GDM1 (cell line): ENCODE measurements around the gene C4BPA.

ENCODE experiments used
- DNase-seq: peaks from one replicate; lab custom pipeline; 2025; lab: John Stamatoyannopoulos, UW

Gene C4BPA

DNA sequence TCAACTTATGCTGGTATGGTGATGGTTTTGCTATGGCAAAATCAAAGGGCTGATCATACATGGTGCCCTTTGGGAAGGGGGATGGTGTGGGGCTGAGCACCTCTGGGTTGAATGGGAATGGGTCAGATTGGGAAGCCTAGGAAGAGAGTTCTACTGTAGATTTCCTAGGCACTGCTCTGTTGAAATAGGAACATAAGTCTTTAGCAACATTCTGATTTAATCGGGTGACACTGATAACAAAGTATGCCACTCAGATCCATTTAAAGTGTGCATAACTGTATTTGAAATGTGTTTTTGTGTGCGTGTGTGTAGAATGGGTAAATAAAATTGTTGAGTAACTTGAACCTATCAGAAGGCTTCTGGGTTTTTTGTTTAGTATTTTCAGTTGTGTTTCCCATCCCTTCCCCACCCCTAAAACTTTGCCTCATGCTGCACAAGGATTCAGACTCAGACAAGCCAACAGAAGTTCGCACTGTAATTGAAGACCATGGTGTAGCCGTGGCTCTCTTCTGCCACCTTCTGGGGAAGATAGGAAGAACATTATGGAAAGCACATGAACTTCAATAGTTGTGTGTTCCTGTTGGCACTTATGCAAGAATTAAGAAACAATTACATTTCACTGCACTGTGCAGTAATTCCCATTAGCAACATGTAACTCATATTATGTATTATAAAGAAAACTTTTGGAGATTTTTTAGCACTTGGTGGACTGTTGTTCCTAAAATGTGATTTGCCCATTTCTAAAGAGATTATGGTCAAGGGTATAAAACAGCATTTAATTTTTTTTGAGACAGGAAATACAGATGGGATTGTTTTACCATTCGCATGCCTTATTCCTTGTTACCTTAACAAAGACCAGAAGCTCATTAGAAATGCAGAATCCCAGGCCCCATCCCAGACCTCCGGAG, 26.3 kb upstream of the C4BPA start:
- peak; percentile 69 for DNase-seq

DNA sequence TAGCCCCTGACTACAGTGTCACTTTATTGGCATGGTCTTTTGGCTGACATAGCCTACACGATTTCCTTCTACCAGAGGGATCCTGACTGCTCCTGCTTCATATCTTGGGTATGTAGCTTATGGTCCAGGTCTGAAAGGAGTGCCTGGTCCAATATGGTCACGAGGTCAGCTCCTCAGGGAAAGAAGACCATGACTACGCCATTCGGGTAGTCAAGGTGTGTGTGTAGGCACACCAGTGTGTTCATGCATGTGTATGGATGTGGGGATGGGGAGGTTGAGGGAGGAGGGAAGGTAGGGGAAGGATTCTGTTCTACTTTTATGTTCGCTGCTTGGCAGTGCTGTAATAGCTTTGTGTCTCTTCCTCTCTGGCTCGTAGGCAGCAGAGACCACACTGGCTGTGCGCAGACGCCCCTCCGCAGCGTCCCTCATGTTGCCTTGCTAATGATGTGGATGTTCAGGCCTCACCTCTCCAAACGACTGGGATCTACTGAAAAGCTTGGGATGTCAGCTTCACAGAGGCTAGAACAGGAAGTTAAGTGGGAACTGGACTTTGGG, 25.4 kb upstream of the C4BPA start:
- no peak for DNase-seq

DNA sequence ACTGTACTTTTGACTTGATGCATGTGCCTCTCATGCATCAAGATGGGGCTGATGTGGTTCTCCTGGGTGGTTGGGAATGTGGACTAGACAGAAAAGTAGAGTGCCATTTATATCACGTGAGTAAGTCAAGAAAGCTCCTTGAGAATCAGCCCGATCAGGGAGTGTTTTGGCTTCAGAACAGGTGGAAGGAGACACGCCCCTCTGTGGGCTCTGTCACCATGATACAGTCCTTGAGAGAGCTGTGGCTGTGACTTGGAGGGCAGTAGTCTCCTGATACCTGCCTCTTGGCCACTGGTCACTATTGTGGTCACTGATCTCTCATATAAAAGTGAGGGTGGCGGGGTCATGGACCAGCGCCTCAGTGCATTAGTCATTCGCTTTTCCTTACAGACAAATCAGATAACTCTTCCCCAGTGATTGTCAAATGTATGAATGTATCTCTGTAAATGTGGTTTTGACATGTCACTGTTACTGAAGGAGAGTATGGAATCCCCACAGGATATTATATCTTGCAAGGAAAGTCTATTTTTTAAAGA, 24.3 kb upstream of the C4BPA start:
- no peak for DNase-seq

DNA sequence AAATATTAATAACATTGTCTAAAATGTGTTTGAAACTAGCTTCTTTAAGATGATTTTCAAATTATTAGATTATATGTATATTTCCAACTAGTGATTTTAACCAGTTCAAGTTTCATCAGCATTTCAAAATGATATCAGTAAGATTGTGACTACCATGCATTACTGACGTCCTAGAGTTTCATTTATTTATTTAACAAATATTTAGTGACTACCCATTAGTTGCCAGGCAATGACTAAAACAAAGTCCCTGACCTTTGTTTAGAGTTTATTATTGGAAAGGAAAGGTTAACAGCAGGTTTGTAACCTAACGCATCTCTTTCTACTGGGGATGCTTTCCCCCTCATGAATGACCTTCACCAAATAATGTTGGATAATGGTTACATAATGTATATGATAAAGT, 22.9 kb upstream of the C4BPA start:
- DNase-seq = no peak

DNA sequence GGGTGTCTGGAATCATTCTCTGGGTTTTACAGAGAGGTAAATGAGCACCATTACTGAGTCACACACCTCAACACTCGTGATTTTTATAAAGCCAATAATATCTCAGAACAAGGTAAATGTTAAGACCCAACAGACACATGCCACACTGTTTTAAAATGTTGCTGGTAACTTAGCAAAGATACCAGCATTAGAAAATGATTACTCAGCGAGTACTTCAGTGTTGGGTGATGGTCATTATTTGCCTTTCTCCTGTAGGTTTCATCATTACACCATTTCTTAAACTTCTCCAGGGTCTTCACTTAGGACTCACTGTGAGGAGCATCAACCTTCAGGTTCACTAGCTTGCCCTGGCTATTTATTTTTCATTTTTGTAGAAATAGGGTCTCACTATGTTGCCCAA, 22.2 kb upstream of the C4BPA start:
- DNase-seq = no peak

DNA sequence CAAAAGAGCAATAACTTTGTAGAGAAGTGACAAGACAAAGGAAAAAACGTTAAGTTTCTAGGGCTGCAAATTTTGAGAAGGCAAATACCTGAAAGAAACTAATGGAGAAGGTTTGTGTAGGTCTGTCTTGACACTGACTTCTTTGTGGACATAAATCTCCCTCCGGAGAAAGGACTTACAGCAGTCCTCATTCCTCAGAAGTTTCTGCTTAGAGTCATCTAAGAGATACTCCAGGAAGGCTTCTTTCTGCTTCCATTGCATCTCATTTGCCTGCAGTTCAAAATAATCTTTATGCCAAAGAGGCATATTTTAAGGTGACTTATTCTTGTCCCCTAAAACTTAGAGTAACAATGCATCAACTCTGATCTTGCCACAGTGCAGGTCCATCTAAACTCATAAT, 19.8 kb upstream of the C4BPA start:
- no peak for DNase-seq

DNA sequence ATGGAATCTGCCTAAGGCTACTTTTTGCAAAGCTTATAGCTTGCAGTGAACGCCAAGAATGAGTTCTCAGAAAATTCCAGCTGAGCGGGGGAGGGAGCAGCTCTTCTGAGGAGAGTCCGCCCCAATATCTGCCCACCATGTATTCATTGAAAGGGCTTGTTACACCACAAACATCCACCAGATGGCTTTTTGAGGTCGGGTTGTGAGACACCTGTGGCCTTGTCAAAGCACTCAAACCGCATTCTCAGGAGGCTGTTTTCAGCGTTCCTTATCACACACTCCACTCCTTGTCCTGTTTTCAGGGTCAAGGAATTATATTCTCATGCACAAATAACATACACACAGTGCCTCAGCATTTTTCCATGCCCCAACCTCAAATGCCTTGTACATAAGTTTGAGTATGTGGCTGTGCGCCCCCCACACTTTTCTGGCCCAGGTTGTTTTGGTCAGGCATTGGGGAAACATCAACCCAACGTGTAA, 19.3 kb upstream of the C4BPA start:
- peak; percentile 34 for DNase-seq

DNA sequence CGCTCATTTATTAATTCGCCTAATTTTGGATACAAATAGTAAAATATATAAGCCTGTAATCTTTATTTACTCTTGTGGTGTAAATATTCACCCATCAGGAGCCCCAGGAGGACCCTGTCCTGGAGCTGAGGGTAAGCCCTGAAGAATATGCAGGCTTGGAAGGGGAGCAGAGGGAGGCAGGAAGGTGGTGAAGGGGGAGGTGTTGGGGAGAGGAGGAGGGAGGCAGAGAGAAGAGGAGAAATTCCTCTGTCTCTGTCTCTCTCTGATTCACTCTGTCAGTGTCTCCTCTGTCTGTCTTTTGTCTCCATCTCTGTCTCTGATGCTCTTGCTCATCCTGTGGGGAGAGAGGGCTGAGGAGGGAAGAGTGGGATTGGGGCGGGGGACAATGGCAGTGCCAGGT, 18.1 kb upstream of the C4BPA start:
- no peak for DNase-seq

DNA sequence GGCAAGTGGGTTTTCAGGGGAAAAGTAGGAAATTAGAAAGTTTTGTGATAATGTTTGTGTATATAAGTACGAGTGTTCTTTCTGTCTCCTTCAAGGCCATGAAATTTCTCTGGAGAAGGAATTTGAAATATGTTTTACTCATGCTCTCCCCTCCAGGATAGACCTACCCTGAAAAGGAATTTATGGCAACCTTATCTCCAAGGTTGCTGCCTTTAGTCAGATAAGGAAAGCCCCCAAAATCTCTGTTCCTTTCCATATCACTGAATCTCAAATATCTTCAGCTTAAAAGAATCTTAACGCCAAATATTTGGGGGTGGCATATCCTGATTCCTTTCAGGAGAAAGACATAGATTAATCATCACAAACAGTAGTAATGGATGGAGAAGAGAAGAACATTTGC, 15.9 kb upstream of the C4BPA start:
- DNase-seq = no peak

DNA sequence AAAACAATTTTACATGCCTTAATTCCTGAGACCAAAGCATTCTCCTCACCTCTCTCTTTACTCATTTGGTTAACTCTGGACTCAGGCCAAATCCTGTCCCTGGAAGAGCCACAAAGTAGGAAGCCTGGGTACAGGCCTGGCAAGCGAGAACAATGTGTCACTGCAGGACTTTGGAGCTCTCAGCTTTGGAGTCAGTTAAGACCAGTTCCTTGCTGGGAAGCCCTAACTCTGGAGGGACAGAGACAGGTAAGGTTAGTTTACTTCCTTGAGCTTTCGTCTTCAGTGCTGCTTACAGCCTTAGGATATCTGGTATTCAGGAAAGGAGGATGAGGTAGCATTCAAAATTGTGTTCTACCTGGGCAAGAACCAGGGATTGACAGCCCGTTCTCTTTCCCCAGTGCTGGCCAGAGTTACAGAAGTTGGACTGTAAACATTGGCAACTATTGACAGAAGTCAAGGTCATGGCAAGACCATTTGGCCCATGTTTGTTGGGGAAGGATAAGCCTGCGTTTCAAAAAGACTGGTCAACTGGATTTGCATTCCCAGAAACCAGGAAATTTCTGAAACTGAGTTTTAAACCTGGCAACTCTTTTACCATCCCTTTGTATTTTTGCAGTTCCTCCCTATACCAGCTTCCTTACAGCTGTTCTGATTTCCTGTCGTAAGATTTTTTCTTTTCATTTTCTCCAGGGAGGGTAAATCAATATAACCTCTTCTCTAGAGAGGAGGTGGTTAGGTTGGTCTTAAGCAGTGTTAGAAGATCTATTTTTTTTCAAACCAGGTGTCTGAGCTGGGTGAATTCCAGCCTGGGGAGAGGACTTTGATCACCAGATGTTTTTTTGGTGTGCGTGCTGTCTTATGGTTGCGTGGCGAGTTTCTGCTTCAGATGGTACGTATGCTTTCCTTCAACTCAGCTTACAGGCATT, 15.1 kb upstream of the C4BPA start, which contains the start of gene C4BPB:
Gene C4BPB, plus strand, starts transcription at position 160 of the 926 bp plus-strand sequence. Its CDS starts 672 bp downstream, at position 832.
- DNase-seq = no peak

DNA sequence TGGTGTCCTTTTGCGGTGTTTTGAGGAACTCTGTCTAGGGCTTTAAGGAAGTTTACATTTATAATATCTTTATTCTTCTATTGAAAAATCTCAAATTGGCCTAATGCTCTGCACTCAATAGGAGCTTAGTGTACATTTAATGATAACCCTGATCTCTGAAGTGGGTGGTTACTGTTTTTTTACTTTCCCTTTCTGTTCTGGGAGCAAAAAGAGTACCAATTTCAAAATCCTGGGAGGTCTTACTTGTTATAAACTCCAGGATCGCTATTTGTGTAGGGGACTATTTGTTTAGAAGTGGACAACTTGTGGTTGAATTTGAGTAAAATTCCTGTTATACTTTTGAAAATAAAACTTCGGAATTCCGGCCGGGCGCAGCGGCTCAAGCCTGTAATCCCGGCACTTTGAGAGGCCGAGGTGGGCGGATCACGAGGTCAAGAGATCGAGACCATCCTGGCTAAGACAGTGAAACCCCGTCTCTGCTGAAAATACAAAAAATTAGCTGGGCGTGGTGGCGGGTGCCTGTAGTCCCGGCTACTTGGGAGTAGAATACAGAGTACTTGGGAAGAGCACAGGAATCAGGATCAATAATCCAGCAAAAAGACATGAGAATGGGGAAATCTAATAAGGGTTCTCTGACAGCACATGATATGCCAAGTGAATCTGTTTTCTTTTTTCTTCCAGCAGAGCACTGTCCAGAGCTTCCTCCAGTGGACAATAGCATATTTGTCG, 14.2 kb upstream of the C4BPA start:
- DNase-seq = no peak

DNA sequence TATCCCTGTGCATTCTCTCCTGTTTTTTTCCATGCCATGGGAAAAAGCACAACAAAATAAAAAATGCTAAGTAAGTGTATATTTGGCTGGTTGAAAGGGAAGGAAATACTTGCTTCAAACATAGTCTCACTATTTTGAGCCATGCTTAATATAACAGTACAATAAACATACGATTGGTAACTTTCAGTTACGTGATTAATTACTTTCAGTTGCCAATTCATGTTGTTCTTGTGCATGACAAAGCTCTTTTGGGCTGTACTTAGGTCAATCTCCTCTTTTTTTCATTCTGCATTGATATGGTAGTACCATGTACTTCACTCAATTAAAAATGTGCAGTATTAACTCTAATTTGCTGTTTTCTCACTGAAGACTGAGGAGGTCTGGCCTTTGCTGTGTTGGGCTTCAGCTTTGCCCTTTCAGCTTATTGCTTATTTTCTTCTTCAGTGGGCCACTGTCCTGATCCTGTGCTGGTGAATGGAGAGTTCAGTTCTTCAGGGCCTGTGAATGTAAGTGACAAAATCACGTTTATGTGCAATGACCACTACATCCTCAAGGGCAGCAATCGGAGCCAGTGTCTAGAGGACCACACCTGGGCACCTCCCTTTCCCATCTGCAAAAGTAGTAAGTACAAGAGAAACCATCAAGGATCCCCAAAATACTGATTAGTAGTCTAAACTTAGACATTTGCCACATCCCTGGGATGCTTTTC, 12.7 kb upstream of the C4BPA start:
- no peak for DNase-seq

DNA sequence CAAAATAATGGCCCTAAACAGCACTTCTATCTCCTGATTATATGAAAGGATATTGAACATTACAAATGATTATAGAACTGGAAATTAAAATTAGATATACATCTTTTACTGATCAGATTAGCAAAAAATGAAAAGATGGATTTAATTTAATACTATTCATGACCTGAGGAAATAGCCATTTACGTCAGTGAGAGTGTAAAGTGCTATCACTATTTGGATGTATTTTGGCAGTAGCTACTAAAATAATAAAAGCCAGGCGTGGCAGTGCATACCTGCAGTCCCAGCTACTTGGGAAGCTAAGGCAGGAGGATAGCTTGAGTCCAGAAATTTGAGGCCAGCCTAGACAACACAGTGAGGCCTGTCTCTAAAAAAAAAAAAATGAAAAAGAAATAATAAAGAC, 10.1 kb upstream of the C4BPA start:
- no peak for DNase-seq

DNA sequence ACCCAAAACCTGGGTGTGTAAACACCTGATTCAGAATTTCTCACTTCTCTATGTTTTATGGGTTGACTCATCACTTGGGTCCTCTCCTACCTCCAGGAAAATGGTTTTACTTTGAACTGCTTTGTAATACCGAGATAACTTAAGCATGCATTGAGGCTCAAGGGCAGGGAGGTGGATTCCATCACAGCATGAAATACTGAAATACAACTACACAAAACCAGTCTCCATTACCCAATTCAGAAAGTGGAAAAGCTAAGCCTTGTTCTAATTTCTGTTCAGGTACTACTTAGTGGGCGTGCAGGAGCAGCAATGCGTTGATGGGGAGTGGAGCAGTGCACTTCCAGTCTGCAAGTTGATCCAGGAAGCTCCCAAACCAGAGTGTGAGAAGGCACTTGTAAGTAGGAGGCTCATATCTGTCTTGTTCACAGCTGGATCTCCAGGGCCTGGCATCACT, 6.1 kb upstream of the C4BPA start:
- DNase-seq = no peak

DNA sequence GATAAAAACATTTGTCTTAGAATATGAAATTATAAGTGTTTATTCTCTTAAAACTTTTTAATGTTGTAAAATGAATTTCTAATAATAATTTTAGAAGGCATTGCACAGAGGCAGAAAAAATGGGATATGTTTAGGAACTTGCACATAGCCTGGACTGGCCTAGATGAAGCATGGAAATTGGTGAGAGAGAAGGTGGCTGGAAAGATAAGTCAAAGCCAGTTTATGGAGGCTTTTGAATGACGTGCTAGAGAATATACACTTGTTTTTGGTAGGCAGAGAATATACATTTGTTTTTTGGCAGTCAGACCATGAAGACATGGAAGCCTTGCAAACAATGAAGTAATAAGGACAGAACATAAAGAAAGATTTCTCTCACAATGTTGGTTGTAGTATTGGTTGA, 2.3 kb upstream of the C4BPA start:
- no peak for DNase-seq

DNA sequence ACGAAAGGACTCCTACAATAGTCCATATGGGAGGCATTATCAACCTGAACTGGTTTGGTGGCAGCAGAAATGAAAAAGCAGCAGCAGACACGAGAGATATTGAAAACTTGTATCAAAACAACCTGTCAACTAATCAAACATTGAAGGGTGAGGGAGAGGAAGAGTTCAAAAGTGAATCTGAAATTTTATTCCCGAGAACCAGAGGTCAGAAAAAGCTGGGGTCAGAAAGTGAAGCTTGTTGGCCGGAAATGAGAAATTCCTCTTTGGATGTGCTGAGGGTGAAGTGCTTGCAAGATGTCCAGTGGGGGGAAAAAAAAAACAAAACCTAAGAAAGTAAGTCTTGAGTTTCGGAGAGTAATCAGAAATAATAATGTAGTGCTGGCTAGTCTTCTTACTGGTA, 1.9 kb upstream of the C4BPA start:
- no peak for DNase-seq

DNA sequence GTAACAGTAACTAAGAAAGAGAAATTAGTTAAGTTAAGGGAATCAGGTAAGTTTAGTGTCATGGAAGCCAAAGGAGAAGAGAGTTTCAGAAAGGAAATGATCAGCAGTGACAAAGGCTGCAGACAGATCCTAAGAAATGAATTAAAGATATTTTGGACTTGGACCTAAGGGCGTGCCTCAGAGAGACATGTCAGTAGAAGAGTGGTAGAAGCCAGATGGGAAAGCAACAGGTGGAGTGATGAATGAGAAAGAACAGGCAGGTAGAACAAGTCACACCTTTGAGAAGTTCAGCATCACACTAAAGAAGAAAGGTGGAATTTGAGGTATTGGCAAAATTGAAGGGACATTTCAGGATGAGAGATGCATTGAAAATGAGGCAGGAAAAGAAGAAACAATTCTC, 1.4 kb upstream of the C4BPA start:
- no peak for DNase-seq

DNA sequence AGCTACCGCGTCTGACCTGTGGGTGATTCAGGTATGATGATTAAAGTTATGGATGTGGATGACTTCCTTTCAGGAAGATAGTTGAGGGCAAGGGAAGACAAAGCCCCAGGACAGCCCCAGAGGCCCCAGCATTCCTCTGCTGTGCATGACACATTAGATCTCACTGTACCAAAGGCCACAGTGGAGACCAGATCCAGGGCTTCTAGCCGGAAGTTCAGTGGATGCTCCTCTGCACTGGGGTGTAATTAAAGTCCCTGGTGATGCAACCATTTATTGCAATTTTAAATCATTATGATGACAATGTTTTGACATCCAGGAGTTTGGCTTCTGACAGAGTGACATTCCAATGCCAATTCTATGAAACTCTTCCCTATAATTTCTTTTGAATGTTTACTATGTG, 5.0 kb downstream of the C4BPA start:
- DNase-seq = no peak

DNA sequence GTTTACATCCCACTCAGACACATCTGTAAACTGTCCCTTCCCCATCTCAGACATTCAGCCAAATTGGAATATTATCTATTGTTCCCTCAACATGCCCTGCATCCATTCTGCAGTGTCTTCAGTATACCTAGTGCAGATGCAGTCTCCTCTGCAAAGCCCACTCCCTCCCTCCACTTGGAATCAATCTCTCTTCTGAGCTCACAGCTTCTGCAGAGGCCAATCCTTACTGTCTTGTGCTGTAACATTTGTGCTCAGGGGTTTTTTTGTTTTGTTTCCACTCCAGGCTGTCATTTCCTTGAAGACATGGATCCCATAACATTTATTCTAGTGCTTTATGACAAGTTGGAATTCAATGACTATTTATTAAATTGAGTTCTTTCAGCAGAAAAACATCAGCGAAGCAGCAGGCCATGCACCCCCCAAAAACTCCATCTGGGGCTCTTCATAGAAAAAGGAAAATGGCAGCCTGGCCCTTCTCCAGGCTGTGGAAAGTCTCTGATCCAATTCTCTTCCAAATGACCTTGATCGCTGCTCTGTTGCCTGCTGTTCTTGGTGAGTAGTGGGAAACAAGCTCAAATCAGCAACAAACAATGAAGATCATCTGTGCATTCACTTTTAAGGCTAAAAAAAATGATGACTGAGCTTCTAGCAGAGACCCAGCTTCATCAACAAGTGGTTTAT, 8.7 kb downstream of the C4BPA start:
- no peak for DNase-seq

DNA sequence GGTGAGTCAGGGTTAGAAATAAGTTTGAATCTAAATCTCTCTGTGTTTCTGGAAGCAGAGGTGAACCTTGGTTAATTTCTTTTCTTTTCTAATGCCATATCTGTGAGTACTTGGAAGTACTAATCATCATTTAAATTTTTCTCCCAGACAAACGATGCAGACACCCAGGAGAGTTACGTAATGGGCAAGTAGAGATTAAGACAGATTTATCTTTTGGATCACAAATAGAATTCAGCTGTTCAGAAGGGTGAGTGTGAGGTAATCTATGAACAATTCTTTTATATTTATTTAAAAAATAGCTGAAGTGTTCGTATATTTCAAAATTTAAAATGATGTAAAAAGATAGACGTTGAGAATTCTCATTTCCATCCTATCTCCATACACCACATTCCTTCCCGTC, 11.2 kb downstream of the C4BPA start:
- no peak for DNase-seq
